Common myeloid progenitor, CD34-positive (primary cell): ENCODE data around the gene PAX2.

Experiments used
- CTCF ChIA-PET: fragments of 350-600 bp; sonication (Branson Sonifier 250); formaldehyde crosslinking; loops from one replicate; lab custom pipeline; 2021; ENCODE audit warnings: antibody characterized with exemption; lab: Charles Lee
- POLR2A ChIA-PET: fragments of 350-600 bp; sonication (Branson Sonifier 250); formaldehyde crosslinking; loops from one replicate; lab custom pipeline; 2021; ENCODE audit warnings: antibody characterized with exemption; lab: Charles Lee
- DNase-seq, 3 donors: peaks; one replicate each; pipeline versions ENCODE4 v3.0.0 to v3.0.0-alpha.2; 2013
- H3K27ac ChIP-seq, 2 experiments: 1 replicate in 1 of 2; 2 replicates in 1 of 2; pipeline ENCODE4 v1.7.0; 2013; ENCODE audit warnings: inconsistent platforms in 2 of 2, low read length in 2 of 2, mild to moderate bottlenecking in 2 of 2, low read depth in 1 of 2, moderate library complexity in 1 of 2; ENCODE audit not compliant: severe bottlenecking in 2 of 2, insufficient read depth in 1 of 2, poor library complexity in 1 of 2
- H3K27me3 ChIP-seq, 5 experiments: replicated peaks in 2 of 5; 1 replicate in 3 of 5; 2 replicates in 2 of 5; pipeline versions ENCODE4 v1.6.1 to v1.7.0; 2013; ENCODE audit warnings: low read length in 4 of 5, mild to moderate bottlenecking in 2 of 5, moderate library complexity in 2 of 5, inconsistent platforms in 1 of 5; ENCODE audit not compliant: insufficient read depth in 5 of 5, control insufficient read depth in 4 of 5
- H3K36me3 ChIP-seq, 4 experiments: 1 replicate in 2 of 4; 2 replicates in 2 of 4; pipeline versions ENCODE4 v1.6.1 to v1.7.0; 2013; ENCODE audit warnings: low read length in 3 of 4, control low read depth in 1 of 4, mild to moderate bottlenecking in 1 of 4; ENCODE audit not compliant: control insufficient read depth in 4 of 4, insufficient read depth in 4 of 4
- H3K4me1 ChIP-seq, 4 experiments: 1 replicate in 3 of 4; 2 replicates in 1 of 4; pipeline versions ENCODE4 v1.6.1 to v1.7.1; 2013; ENCODE audit warnings: low read length in 3 of 4, mild to moderate bottlenecking in 3 of 4, control low read depth in 1 of 4, inconsistent platforms in 1 of 4, moderate library complexity in 1 of 4; ENCODE audit not compliant: control insufficient read depth in 4 of 4, insufficient read depth in 4 of 4; ENCODE audit errors: control extremely low read depth in 1 of 4
- H3K4me3 ChIP-seq, 7 experiments: 1 replicate in 4 of 7; 2 replicates in 3 of 7; pipeline versions ENCODE4 v1.5.1 to v1.7.0; 2013; ENCODE audit warnings: mild to moderate bottlenecking in 7 of 7, low read length in 6 of 7, moderate library complexity in 6 of 7, inconsistent platforms in 2 of 7, low read depth in 2 of 7, control low read depth in 1 of 7; ENCODE audit not compliant: insufficient read depth in 4 of 7, control insufficient read depth in 1 of 7; ENCODE audit errors: extremely low read depth in 1 of 7
- H3K9me3 ChIP-seq, 5 experiments: 1 replicate in 4 of 5; 2 replicates in 1 of 5; pipeline versions ENCODE4 v1.6.1 to v1.7.1; 2013; ENCODE audit warnings: low read length in 4 of 5, mild to moderate bottlenecking in 2 of 5, inconsistent platforms in 1 of 5, low read depth in 1 of 5, moderate library complexity in 1 of 5; ENCODE audit not compliant: control insufficient read depth in 4 of 5, insufficient read depth in 2 of 5; ENCODE audit errors: control extremely low read depth in 1 of 5
- whole genome bisulfite sequencing: methylation state at CpG from one replicate; pipeline ENCODE4 v1.1.5; 2013; ENCODE audit not compliant: insufficient coverage; 5-methylcytosine and 5-hydroxymethylcytosine counted together

PAX2 gene

DNA sequence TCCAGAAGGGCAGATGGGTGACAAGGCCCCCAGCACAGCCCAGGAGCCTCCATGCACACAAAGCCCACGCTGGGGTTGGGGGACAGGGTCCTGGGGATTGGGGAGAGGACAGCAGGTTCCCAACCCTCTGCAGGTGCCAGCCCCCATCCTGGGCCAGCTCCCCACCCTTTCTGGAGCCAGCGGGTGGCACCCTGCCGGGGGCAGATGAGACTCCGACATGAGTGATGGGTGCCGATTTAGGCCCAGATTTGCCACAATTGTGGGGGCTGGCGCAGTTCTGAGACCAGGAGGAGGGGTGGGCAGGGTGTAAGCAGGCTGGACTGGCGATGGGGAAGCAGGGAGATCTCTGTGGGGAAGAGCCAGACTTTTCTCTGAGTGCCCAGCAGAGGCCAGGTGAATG lies 118.1 kb downstream of the PAX2 start:
- 91% methylated on average over 7 of the region's 7 CpGs for WGBS

DNA sequence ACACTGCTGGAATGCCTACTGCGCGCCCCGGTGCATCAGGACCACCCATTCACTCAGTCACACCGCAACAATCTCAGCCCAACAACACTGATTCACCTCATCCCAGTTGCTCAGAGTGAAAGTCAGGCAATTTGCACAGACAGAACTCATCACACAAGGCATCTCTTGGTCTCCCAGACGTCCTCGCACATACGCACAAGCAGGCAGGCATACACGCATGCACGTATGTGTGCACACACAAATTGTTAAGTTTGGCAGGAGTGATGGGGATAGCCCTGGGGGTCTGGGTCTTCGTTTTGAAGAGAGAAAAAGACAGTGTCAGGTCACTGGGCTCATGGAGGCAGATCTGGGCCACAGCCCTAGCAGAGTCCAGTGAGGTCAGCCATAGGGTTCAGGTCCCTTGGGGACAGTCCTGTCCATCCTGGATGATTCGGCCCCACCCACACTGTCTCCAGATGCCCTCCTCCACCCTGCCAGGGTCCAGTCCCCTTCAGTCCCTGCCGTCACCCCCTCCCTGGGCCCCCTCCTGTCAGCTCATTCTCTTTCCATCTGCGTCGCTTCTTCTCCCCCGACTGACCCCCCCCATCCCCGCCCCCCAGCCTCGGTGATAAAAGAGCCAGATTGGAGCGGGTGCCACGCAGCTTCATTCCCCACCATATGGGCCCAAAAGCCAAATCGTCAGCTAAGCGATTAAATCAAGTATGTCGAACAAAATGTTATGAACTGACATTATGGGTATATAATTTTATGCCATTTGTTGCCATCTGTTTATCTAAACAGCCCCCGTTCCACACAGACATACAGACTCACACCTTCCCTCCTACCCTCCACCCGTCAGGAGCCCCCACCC lies 118.9 kb downstream of the PAX2 start:
- no peaks in the 10 kb centered on the region for H3K36me3 ChIP-seq
- DNase-seq, result no peak
- H3K9me3 ChIP-seq, result no peaks in the 10 kb centered on the region
- ChIA-PET CTCF (no interaction called here), POLR2A (no interaction called here)
- H3K27me3 ChIP-seq, result peaks cover 0 to 92% (median 25%) of the 10 kb centered on the region in 5 experiments
- H3K27ac ChIP-seq, result no peak overlapping the region
- no peak overlapping the region for H3K4me3 ChIP-seq
- WGBS, result 86% methylated on average over 10 of the region's 24 CpGs
- no peaks in the 10 kb centered on the region for H3K4me1 ChIP-seq

More for the DNA sequence above, 118.1 kb downstream of the PAX2 start:
- Histone ChIP-seq H3K4me3 (no peak overlapping the region), H3K4me1 (no peaks in the 10 kb centered on the region), H3K27ac (no peak overlapping the region), H3K36me3 (no peaks in the 10 kb centered on the region), H3K9me3 (no peaks in the 10 kb centered on the region), H3K27me3 (peaks cover 0 to 92% (median 25%) of the 10 kb centered on the region in 5 experiments)
- ChIA-PET POLR2A (no interaction called here), CTCF (no interaction called here)
- DNase-seq, result no peak

DNA sequence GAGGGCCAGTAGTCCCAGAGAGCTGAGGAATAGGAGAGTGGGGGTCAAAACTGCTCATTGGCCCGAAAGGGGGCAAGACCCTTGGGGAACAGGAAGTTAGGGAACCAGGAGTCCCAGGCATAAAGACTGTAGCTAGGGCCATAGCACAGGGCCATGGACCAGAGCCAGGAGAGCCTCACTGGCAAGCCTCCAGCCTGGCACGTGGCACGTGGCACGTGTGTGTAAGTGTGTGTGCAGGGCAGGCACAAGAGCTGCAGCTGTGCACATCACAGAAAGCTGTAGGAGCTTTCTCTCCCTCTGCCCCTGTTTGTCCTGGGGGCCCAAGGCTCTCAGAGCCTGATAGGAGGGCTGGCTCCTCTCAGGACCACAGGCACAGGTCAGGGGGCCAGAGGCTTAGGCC lies 119.6 kb downstream of the PAX2 start:
- Histone ChIP-seq H3K4me1 (no peaks in the 10 kb centered on the region), H3K27me3 (peaks cover 0 to 88% (median 25%) of the 10 kb centered on the region in 5 experiments), H3K4me3 (no peak overlapping the region), H3K9me3 (no peaks in the 10 kb centered on the region), H3K36me3 (no peaks in the 10 kb centered on the region), H3K27ac (no peak overlapping the region)
- POLR2A ChIA-PET, result no interaction called here
- DNase-seq, result no peak
- 62% methylated on average over 4 of the region's 4 CpGs for WGBS
- CTCF ChIA-PET, result no interaction called here

DNA sequence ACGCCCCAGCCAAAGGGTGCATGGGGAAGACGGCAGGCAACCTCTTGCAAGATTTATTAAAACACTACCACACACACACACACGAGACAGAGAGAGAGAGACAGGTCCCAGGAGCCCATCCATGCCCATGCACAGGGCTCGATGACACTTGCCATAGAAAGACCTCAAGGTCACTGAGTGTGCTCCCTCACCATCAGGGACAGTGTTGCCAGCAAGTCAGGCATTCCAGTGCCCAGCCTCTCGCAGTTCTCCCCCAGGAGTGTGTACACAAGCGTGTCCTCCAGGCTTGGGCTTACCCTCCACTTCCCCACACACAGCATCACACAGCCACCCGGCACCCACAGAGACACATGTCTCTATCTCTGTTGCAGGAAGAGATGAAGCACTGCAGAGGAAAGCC lies 120.6 kb downstream of the PAX2 start:
- CTCF ChIA-PET, result interaction anchor here (1.2 kb wide), 1 partner anchor 9 kb away, joined by 3 read pairs; no protein-coding TSS in a partner anchor
- peaks cover 0 to 78% (median 25%) of the 10 kb centered on the region in 5 experiments for H3K27me3 ChIP-seq

GRCh38 chr10:100866575-100867098 lies 121.3 kb downstream of the PAX2 start:
- WGBS, result 19% methylated on average over 11 of the region's 21 CpGs
- DNase-seq, result no peak
- POLR2A ChIA-PET, result interaction anchor here (0.6 kb wide), 1 partner anchor 224 kb away, joined by 4 read pairs; no protein-coding TSS in a partner anchor
- Histone ChIP-seq H3K4me1 (no peaks in the 10 kb centered on the region), H3K27ac (no peak overlapping the region), H3K4me3 (no peak overlapping the region), H3K27me3 (peaks cover 0 to 72% (median 21%) of the 10 kb centered on the region in 5 experiments), H3K9me3 (no peaks in the 10 kb centered on the region), H3K36me3 (no peaks in the 10 kb centered on the region)
- CTCF ChIA-PET, result interaction anchor here (1.2 to 1.5 kb wide), 3 partner anchors 10 to 306 kb away, joined by 3 to 4 read pairs (median 4); no protein-coding TSS in a partner anchor

More for the DNA sequence above, 120.6 kb downstream of the PAX2 start:
- POLR2A ChIA-PET, result no interaction called here
- Histone ChIP-seq H3K4me1 (no peaks in the 10 kb centered on the region), H3K27ac (no peak overlapping the region), H3K9me3 (no peaks in the 10 kb centered on the region), H3K36me3 (no peaks in the 10 kb centered on the region), H3K4me3 (no peak overlapping the region)
- 77% methylated on average over 5 of the region's 7 CpGs for WGBS
- DNase-seq, result no peak

- DNase-seq, result no peak
- H3K27ac ChIP-seq, result no peak overlapping the region
- H3K27me3 ChIP-seq, result peaks cover 0 to 65% (median 22%) of the 10 kb centered on the region in 5 experiments
- ChIA-PET POLR2A (interaction anchor here (0.6 kb wide), 1 partner anchor 225 kb away, joined by 4 read pairs; no protein-coding TSS in a partner anchor), CTCF (interaction anchor here (1.2 to 1.5 kb wide), 3 partner anchors 11 to 307 kb away, joined by 3 to 4 read pairs (median 4); no protein-coding TSS in a partner anchor)
- no peak overlapping the region for H3K4me3 ChIP-seq
- WGBS, result 88% methylated on average over 4 of the region's 8 CpGs
- H3K4me1 ChIP-seq, result no peaks in the 10 kb centered on the region
- H3K9me3 ChIP-seq, result no peaks in the 10 kb centered on the region
- H3K36me3 ChIP-seq, result no peaks in the 10 kb centered on the region
Observed at GRCh38 chr10:100867261-100867963, 122.0 kb downstream of the PAX2 start.
